ENCODE data around the gene ARF6.

GRCh38 chr14:49940808-49941421, 48.0 kb downstream of the ARF6 start:
- TF ChIP-seq ZNF510 (tag by site-specific recombination; IDR thresholded peaks at IDR 0.05; ENCODE audit: insufficient replicate concordance) (no peak), ZNF140 (tag by site-specific recombination; IDR thresholded peaks at IDR 0.05) (no peak), ZNF157 (tag by site-specific recombination; IDR thresholded peaks at IDR 0.05) (no peak), ZNF23 (tag by site-specific recombination; IDR thresholded peaks at IDR 0.05; ENCODE audit: borderline replicate concordance) (no peak), ZNF274 (IDR thresholded peaks at IDR 0.05; ENCODE audit: low read length) (no peak), ZNF274 (tag by site-specific recombination; IDR thresholded peaks at IDR 0.05; ENCODE audit: borderline replicate concordance) (no peak), ZSCAN30 (tag by site-specific recombination; IDR thresholded peaks at IDR 0.05) (no peak), ZNF121 (tag by site-specific recombination; IDR thresholded peaks at IDR 0.05) (no peak)
- TF ChIP-seq, protein P1, sequence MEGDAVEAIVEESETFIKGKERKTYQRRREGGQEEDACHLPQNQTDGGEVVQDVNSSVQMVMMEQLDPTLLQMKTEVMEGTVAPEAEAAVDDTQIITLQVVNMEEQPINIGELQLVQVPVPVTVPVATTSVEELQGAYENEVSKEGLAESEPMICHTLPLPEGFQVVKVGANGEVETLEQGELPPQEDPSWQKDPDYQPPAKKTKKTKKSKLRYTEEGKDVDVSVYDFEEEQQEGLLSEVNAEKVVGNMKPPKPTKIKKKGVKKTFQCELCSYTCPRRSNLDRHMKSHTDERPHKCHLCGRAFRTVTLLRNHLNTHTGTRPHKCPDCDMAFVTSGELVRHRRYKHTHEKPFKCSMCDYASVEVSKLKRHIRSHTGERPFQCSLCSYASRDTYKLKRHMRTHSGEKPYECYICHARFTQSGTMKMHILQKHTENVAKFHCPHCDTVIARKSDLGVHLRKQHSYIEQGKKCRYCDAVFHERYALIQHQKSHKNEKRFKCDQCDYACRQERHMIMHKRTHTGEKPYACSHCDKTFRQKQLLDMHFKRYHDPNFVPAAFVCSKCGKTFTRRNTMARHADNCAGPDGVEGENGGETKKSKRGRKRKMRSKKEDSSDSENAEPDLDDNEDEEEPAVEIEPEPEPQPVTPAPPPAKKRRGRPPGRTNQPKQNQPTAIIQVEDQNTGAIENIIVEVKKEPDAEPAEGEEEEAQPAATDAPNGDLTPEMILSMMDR (tag by site-specific recombination; IDR thresholded peaks at IDR 0.05), result no peak
